Lower leg skin (tissue), 3 donors: ENCODE measurements around the gene CELF3.

Source experiments
- CTCF ChIP-seq, 3 donors: fragments of 450-650 bp; IDR thresholded peaks; one replicate each; pipeline ENCODE4 v1.5.1; 2016; ENCODE audit warnings: antibody characterized with exemption in 3 of 3, mild to moderate bottlenecking in 3 of 3, moderate library complexity in 2 of 3
- POLR2A ChIP-seq, 2 donors: fragments of 450-650 bp; IDR thresholded peaks; one replicate each; pipeline ENCODE4 v1.6.1; 2016 to 2017; ENCODE audit warnings: antibody characterized with exemption in 2 of 2, mild to moderate bottlenecking in 1 of 2, moderate library complexity in 1 of 2

GRCh38 chr1:151661751-151662150 is 54.9 kb downstream of the CELF3 start:
- TF ChIP-seq CTCF (IDR thresholded peaks at IDR 0.05): no peak
- no peak for TF ChIP-seq POLR2A (IDR thresholded peaks at IDR 0.05)
